H1 (cell line): Measurements from ENCODE around the gene B9D1. TPM values are rescaled to one million over a fixed set of nuclear protein-coding genes. Genes with fewer than 3 reads are reported as not detected.

Experiments
- CTCF ChIA-PET: fragments of 300-600 bp; sonication (Branson Sonifier 250); formaldehyde crosslinking; loops from one replicate; lab custom pipeline; 2021; ENCODE audit not compliant: partially characterized antibody; lab: Charles Lee
- POLR2A ChIA-PET: fragments of 300-600 bp; sonication (Branson Sonifier 250); formaldehyde crosslinking; loops from one replicate; lab custom pipeline; 2021; ENCODE audit warnings: inconsistent platforms; ENCODE audit not compliant: partially characterized antibody; lab: Charles Lee
- DNase-seq, 2 experiments: peaks; one replicate each; pipeline versions ENCODE4 v3.0.0 to v3.0.0-alpha.2; 2010 to 2022; ENCODE audit warnings: low spot score in 2 of 2, low read depth in 1 of 2, mixed read lengths in 1 of 2
- FAIRE-seq: peaks from 2 replicates; lab custom pipeline; 2011; peaks lifted over from hg19 to GRCh38; lab: Jason Lieb, UNC
- H2AFZ ChIP-seq: 2 replicates; pipeline ENCODE4 v1.8.1; 2012; ENCODE audit warnings: low read length, inconsistent platforms
- H2AK5ac ChIP-seq: 2 replicates; pipeline ENCODE4 v1.6.1; 2013; ENCODE audit warnings: low read depth, low read length
- H2BK120ac ChIP-seq: replicated peaks from 2 replicates; pipeline ENCODE3; 2013; ENCODE audit warnings: low read depth, low read length, inconsistent platforms
- H2BK12ac ChIP-seq: 2 replicates; pipeline ENCODE4 v1.6.1; 2013; ENCODE audit warnings: low read depth, low read length
- H2BK15ac ChIP-seq: 2 replicates; pipeline ENCODE4 v1.6.1; 2013; ENCODE audit warnings: low read length
- H2BK20ac ChIP-seq: 2 replicates; pipeline ENCODE4 v1.6.1; 2013; ENCODE audit warnings: low read length
- H2BK5ac ChIP-seq: 2 replicates; pipeline ENCODE4 v1.6.1; 2013; ENCODE audit warnings: low read depth, low read length
- H3K14ac ChIP-seq: 2 replicates; pipeline ENCODE4 v1.6.1; 2013; ENCODE audit warnings: inconsistent platforms; ENCODE audit not compliant: insufficient read length
- H3K18ac ChIP-seq: 2 replicates; pipeline ENCODE4 v1.6.1; 2013; ENCODE audit warnings: low read length; ENCODE audit errors: extremely low read depth
- H3K23ac ChIP-seq: 2 replicates; pipeline ENCODE4 v1.6.1; 2013; ENCODE audit warnings: inconsistent platforms; ENCODE audit not compliant: insufficient read length
- H3K23me2 ChIP-seq: 2 replicates; pipeline ENCODE4 v1.6.1; 2013; ENCODE audit warnings: low read depth, low read length
- H3K27ac ChIP-seq: 2 replicates; pipeline ENCODE4 v1.6.1; 2011; ENCODE audit warnings: low read depth, low read length, inconsistent platforms
- H3K27me3 ChIP-seq, 4 experiments: replicated peaks in 1 of 4; 1 replicate in 1 of 4; 2 replicates in 3 of 4; pipeline versions ENCODE4 v1.6.1 to v1.8.1; 2011 to 2013; ENCODE audit warnings: low read length in 3 of 4, mild to moderate bottlenecking in 3 of 4, inconsistent platforms in 2 of 4, mixed read lengths in 2 of 4, moderate library complexity in 1 of 4; ENCODE audit not compliant: control insufficient read depth in 3 of 4, insufficient read depth in 3 of 4; ENCODE audit errors: extremely low read depth in 1 of 4
- H3K36me3 ChIP-seq, 4 experiments: 2 replicates each; pipeline versions ENCODE4 v1.6.1 to v1.8.1; 2011 to 2013; ENCODE audit warnings: mild to moderate bottlenecking in 4 of 4, low read length in 3 of 4, moderate library complexity in 2 of 4, control low read depth in 1 of 4, inconsistent platforms in 1 of 4; ENCODE audit not compliant: insufficient read depth in 4 of 4, control insufficient read depth in 2 of 4
- H3K4ac ChIP-seq: replicated peaks from 2 replicates; pipeline ENCODE3; 2013; ENCODE audit warnings: low read length, low read depth, mixed read lengths, inconsistent platforms; ENCODE audit not compliant: insufficient read length
- H3K4me1 ChIP-seq, 4 experiments: replicated peaks in 1 of 4; 1 replicate in 1 of 4; 2 replicates in 3 of 4; pipeline versions ENCODE4 v1.6.1 to v1.8.1; 2011 to 2013; ENCODE audit warnings: low read length in 3 of 4, inconsistent platforms in 2 of 4, mixed read lengths in 1 of 4; ENCODE audit not compliant: insufficient read depth in 4 of 4, control insufficient read depth in 3 of 4
- H3K4me2 ChIP-seq, 2 experiments: 2 replicates each; pipeline versions ENCODE4 v1.6.1 to v1.8.1; 2011 to 2013; ENCODE audit warnings: low read depth in 2 of 2, low read length in 2 of 2, control low read depth in 1 of 2, inconsistent platforms in 1 of 2, mild to moderate bottlenecking in 1 of 2; ENCODE audit not compliant: insufficient read depth in 1 of 2
- H3K4me3 ChIP-seq, 4 experiments: fragments of 200-600, 300-600 bp in 1 of 4; sonication (generic), shearing (Covaris generic), sonication (Bioruptor Twin) in 1 of 4; 2 replicates each; pipeline versions ENCODE4 v1.5.1 to v1.8.1; 2011 to 2016; ENCODE audit warnings: low read length in 4 of 4, low read depth in 3 of 4, control low read depth in 2 of 4, inconsistent platforms in 2 of 4, mild to moderate bottlenecking in 2 of 4, mixed read lengths in 1 of 4, moderate library complexity in 1 of 4; ENCODE audit not compliant: insufficient read depth in 2 of 4; ENCODE audit errors: extremely low read depth in 1 of 4
- H3K56ac ChIP-seq: replicated peaks from 2 replicates; pipeline ENCODE3; 2013; ENCODE audit warnings: low read depth, mild to moderate bottlenecking, mixed read lengths, low read length, inconsistent platforms; ENCODE audit not compliant: insufficient read length
- H3K79me1 ChIP-seq: 2 replicates; pipeline ENCODE4 v1.6.1; 2013; ENCODE audit warnings: low read depth, low read length, control low read depth
- H3K79me2 ChIP-seq, 2 experiments: 2 replicates each; pipeline versions ENCODE4 v1.6.1 to v1.8.1; 2012 to 2013; ENCODE audit warnings: low read length in 2 of 2, mild to moderate bottlenecking in 2 of 2, inconsistent platforms in 1 of 2; ENCODE audit not compliant: insufficient read depth in 2 of 2, control insufficient read depth in 1 of 2
- H3K9ac ChIP-seq, 4 experiments: replicated peaks in 1 of 4; 1 replicate in 1 of 4; 2 replicates in 3 of 4; pipeline versions ENCODE4 v1.6.1 to v1.8.1; 2011 to 2013; ENCODE audit warnings: low read depth in 3 of 4, low read length in 3 of 4, control low read depth in 2 of 4, mild to moderate bottlenecking in 2 of 4, moderate library complexity in 2 of 4, inconsistent platforms in 1 of 4; ENCODE audit errors: extremely low read depth in 1 of 4
- H3K9me3 ChIP-seq, 2 experiments: 2 replicates each; pipeline versions ENCODE4 v1.6.1 to v1.8.1; 2012 to 2013; ENCODE audit warnings: mild to moderate bottlenecking in 2 of 2, moderate library complexity in 2 of 2, control low read depth in 1 of 2, inconsistent platforms in 1 of 2, low read depth in 1 of 2, low read length in 1 of 2, mixed read lengths in 1 of 2; ENCODE audit not compliant: insufficient read depth in 2 of 2
- H4K20me1 ChIP-seq, 2 experiments: replicated peaks in 1 of 2; 2 replicates each; pipeline versions ENCODE3 to v1.8.1; 2011 to 2013; ENCODE audit warnings: inconsistent platforms in 2 of 2, low read length in 2 of 2, mild to moderate bottlenecking in 1 of 2; ENCODE audit not compliant: insufficient read depth in 2 of 2, control insufficient read depth in 1 of 2
- H4K5ac ChIP-seq: 2 replicates; pipeline ENCODE4 v1.6.1; 2013; ENCODE audit warnings: low read length, low read depth, mixed read lengths, inconsistent platforms; ENCODE audit not compliant: insufficient read length
- H4K8ac ChIP-seq: 2 replicates; pipeline ENCODE4 v1.8.0; 2013; ENCODE audit warnings: mild to moderate bottlenecking, moderate library complexity, low read length, inconsistent platforms; ENCODE audit not compliant: insufficient read depth; ENCODE audit errors: extremely low read depth
- H4K91ac ChIP-seq: replicated peaks from 2 replicates; pipeline ENCODE3; 2013; ENCODE audit warnings: low read length, mixed read lengths, inconsistent platforms; ENCODE audit not compliant: insufficient read length
- EP300 ChIP-seq, 2 experiments: IDR thresholded peaks; 1 replicate in 1 of 2; 2 replicates in 1 of 2; pipeline ENCODE4 v1.6.1; 2011 to 2012; ENCODE audit warnings: low read depth in 2 of 2, low read length in 2 of 2, mild to moderate bottlenecking in 2 of 2, borderline replicate concordance in 1 of 2, inconsistent platforms in 1 of 2, moderate library complexity in 1 of 2
- POLR2AphosphoS5 ChIP-seq: IDR thresholded peaks from 2 replicates; pipeline ENCODE4 v1.6.1; 2011; ENCODE audit warnings: low read depth, low read length
- SIX5 ChIP-seq: IDR thresholded peaks from 2 replicates; pipeline ENCODE4 v1.6.1; 2011; ENCODE audit warnings: mild to moderate bottlenecking, low read depth, low read length
- SRF ChIP-seq: IDR thresholded peaks from 2 replicates; pipeline ENCODE4 v1.6.1; 2011; ENCODE audit warnings: mild to moderate bottlenecking, low read depth, low read length, moderate library complexity
- TBP ChIP-seq: IDR thresholded peaks from 2 replicates; pipeline ENCODE4 v1.6.1; 2011; ENCODE audit warnings: low read depth, low read length, improper control_type of control experiment
- ZNF274 ChIP-seq: IDR thresholded peaks from 2 replicates; pipeline ENCODE4 v1.7.0; 2012; ENCODE audit warnings: low read length, borderline replicate concordance; ENCODE audit errors: extremely low read depth
- WGBS, 2 experiments: shearing (Covaris generic) in 1 of 2; methylation state at CpG; one replicate each; pipeline versions ENCODE4 v1.1.6 to v1.1.7; 2013 to 2015; ENCODE audit warnings: low lambda C conversion rate in 2 of 2, mixed read lengths in 2 of 2, inconsistent platforms in 1 of 2, low coverage in 1 of 2, missing lambda C conversion rate in 1 of 2; ENCODE audit not compliant: insufficient replicate concordance in 2 of 2, insufficient coverage in 1 of 2, insufficient read length in 1 of 2; ENCODE audit errors: extremely low coverage in 1 of 2, missing lambda C conversion rate in 1 of 2; 5-methylcytosine and 5-hydroxymethylcytosine counted together
- long read RNA-seq, 2 experiments: library from RNA in 1 of 2; library from capped mRNA in 1 of 2; stranded (forward); transcript quantifications; one replicate each; pipeline ENCODE4 v2.0.0, GENCODE V29; 2021; ENCODE audit warnings: inconsistent platforms in 1 of 2
- polyA minus RNA-seq, 3 experiments: library from RNA; depleted of rRNA, polyadenylated mRNA; stranded (reverse); fragments of >200 nt; gene quantifications; 1 replicate in 2 of 3; 2 replicates in 1 of 3; pipeline ENCODE4 v1.2.3, GENCODE V29; 2011
- polyA plus RNA-seq, 7 experiments: library from polyadenylated mRNA; depleted of rRNA in 3 of 7; stranded (reverse) in 5 of 7; unstranded in 2 of 7; fragments of >200 nt in 5 of 7; fragments of 200-250 nt in 2 of 7; gene quantifications; 1 replicate in 5 of 7; 2 replicates in 1 of 7; 4 replicates in 1 of 7; pipeline versions ENCODE4 v1.2.1 to v1.2.3, GENCODE V29; 2011 to 2013; ENCODE audit warnings: missing spikeins in 2 of 7, mixed read lengths in 2 of 7
- total RNA-seq: library from RNA; stranded (reverse); fragmentation: NEBNext Ultra II Directional; extraction: Animal tissue kit (Norgen Biotek cat#: 25700); gene quantifications from 2 replicates; pipeline ENCODE4 v1.2.1, GENCODE V29; 2021

B9D1 gene
- total RNA-seq: 24.6 and 25.4 TPM in 2 replicates
- polyA plus RNA-seq (2011; rRNA removed): 65.7 and 74.8 TPM in 2 replicates
- 69.9 TPM for polyA plus RNA-seq (2011; cell fraction: cytosol; rRNA removed)
- polyA plus RNA-seq (2011; cell fraction: nucleus; rRNA removed): 99.2 TPM
- polyA plus RNA-seq (2012, experiment 1 of 2): 26.4 to 39.5 TPM (median 32.7 TPM) in 4 replicates
- 41.1 TPM for polyA plus RNA-seq (2012, experiment 2 of 2)
- polyA plus RNA-seq (2013, experiment 1 of 2): 27.1 TPM
- 26.2 TPM for polyA plus RNA-seq (2013, experiment 2 of 2)
- 28.7 and 41.3 TPM in 2 replicates for polyA minus RNA-seq (2011; rRNA and poly(A)+ RNA removed)
- 35.0 TPM for polyA minus RNA-seq (2011; cell fraction: cytosol; rRNA and poly(A)+ RNA removed)
- 35.7 TPM for polyA minus RNA-seq (2011; cell fraction: nucleus; rRNA and poly(A)+ RNA removed)
- long read RNA-seq, experiment 1, transcript B9D1-201 (7 exons, 908 nt): major isoform, 8 of 10 reads
- long read RNA-seq, experiment 1, partial matches to known transcripts: 0 of 10 reads
- long read RNA-seq, experiment 1, other reads (novel, unspliced or antisense): 1 of 10 reads
- long read RNA-seq, experiment 2, transcript B9D1-201 (7 exons, 908 nt): major isoform, 9 of 14 reads
- long read RNA-seq, experiment 2, partial matches to known transcripts: 1 of 14 reads
- long read RNA-seq, experiment 2, other reads (novel, unspliced or antisense): 1 of 14 reads

DNA sequence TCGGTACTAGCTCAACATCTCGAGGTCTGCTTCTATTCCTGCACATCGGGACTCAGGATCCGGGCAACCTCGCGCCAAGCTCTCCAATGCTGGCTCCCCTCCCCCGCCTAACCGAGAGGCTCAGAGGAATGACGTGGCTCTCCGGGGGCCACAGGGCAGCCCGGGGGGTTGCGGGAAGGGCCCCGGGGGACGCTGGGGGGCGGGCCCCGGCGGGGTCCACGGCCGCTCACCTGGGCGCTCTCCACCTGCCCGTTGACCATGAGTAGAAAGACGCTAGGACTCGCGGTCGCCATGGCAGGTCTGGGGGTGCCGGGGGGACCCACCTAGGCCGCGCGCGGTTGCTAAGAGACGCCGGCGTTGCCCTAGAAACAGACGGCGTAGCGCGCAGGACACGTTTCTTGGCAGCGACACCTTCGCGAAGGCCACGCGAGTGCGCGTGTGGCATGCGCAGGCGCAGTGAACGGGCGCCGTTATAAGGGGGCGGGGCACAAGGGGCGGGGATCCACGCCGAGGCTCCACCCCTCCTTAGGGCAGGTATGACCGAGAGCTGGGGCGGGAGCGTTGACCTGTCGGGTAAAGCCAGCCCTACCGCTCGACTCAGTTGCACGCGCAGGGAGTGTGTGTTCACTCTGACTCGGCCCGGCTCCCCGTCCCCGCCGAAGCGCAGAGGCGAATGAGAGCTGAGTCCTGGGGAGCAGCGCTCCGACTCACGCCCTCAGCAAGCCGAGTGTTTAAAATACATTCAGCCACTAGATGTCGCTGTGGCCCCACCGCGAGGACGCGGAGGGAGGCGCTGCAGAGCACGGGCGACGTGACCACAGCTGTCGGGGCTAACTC, at the start of gene B9D1:
Gene B9D1 (minus strand): TSS at position 447 of the 837 bp plus-strand sequence. CDS start 154 bp downstream, at position 293.
- Histone ChIP-seq H3K9ac (peak within 1 kb of the TSS in 3 of 4 experiments; percentile 3 to 59 (median 51); a peak in 5 of 7 replicates), H3K79me2 (no peaks in the 10 kb centered on the region), H3K23ac (no peak within 1 kb of the TSS), H3K4ac (peak within 1 kb of the TSS; percentile 80), H2BK5ac (peak within 1 kb of the TSS; percentile 88; the same call in 1 of the 2 replicates), H3K18ac (peak within 1 kb of the TSS; percentile 91; the same call in 1 of the 2 replicates), H3K27ac (no peak within 1 kb of the TSS; the same call in 1 of the 2 replicates), H4K8ac (no peak within 1 kb of the TSS; the same call in 1 of the 2 replicates), H4K91ac (peak within 1 kb of the TSS; percentile 76), H4K20me1 (peaks cover 0 to 4% of the 10 kb centered on the region in 2 experiments), H3K79me1 (peaks cover under 1% of the 10 kb centered on the region; the same call in 1 of the 2 replicates), H3K4me1 (peaks cover 0 to 9% (median 3%) of the 10 kb centered on the region in 4 experiments; a peak in 4 of 7 replicates), H4K5ac (peak within 1 kb of the TSS; percentile 98), H2BK12ac (peak within 1 kb of the TSS; percentile 92; the same call in 1 of the 2 replicates), H3K23me2 (peaks cover 6% of the 10 kb centered on the region; the same call in 1 of the 2 replicates), H2BK20ac (no peak within 1 kb of the TSS), H3K4me3 (peak within 1 kb of the TSS; percentile 34 to 93 (median 75)), H2AK5ac (no peak within 1 kb of the TSS; the same call in 1 of the 2 replicates), H3K27me3 (no peaks in the 10 kb centered on the region; a peak in 1 of 7 replicates), H2BK15ac (no peak within 1 kb of the TSS), H3K9me3 (no peaks in the 10 kb centered on the region), H3K36me3 (peaks cover 0 to 2% (median 0%) of the 10 kb centered on the region in 4 experiments; a peak in 1 of 8 replicates), H3K4me2 (peak within 1 kb of the TSS; percentile 20 to 85), H2AFZ (peak within 1 kb of the TSS; percentile 92), H3K56ac (peak within 1 kb of the TSS; percentile 51), H3K14ac (no peak within 1 kb of the TSS), H2BK120ac (no peak within 1 kb of the TSS)
- DNase-seq (peak; percentile 73 to 97), FAIRE-seq (peak; percentile 73)
- WGBS, 2 experiments: 2% methylated on average over 44 of the region's 83 CpGs; no CpG with 5 or more reads in 1 of the 2 experiments
- POLR2A ChIA-PET: interaction anchor here (0.7 to 6.2 kb wide), 10 partner anchors 10 to 286 kb away, joined by 3 to 32 read pairs (median 4); partner anchors contain the start of genes ALDH3A2, MAPK7 and MFAP4
- CTCF ChIA-PET: interaction anchor here (0.5 to 6.7 kb wide), 62 partner anchors 8 to 936 kb away, joined by 3 to 66 read pairs (median 4); partner anchors contain the start of genes ALDH3A2, MAPK7, MFAP4 and RNF112
- TF ChIP-seq EP300 (IDR thresholded peaks at IDR 0.05; ENCODE audit: borderline replicate concordance in 1 of 2, low read depth in 2 of 2, low read length in 2 of 2): peak in 1 of 2 experiments; percentile 27; a peak in 1 of 3 replicates
- no peak for TF ChIP-seq SIX5
- TF ChIP-seq POLR2AphosphoS5: peak; percentile 25; the same call in 1 of the 2 replicates
- TF ChIP-seq SRF: no peak
- TF ChIP-seq TBP: no peak
- no peak for TF ChIP-seq ZNF274
